H1 (cell line): ENCODE data around the gene DIP2C. TPM values are rescaled to one million over a fixed set of nuclear protein-coding genes. Genes with fewer than 3 reads are reported as not detected.

Experiments used
- CTCF ChIA-PET: fragments of 300-600 bp; sonication (Branson Sonifier 250); formaldehyde crosslinking; loops from one replicate; lab custom pipeline; 2021; ENCODE audit not compliant: partially characterized antibody; lab: Charles Lee
- POLR2A ChIA-PET: fragments of 300-600 bp; sonication (Branson Sonifier 250); formaldehyde crosslinking; loops from one replicate; lab custom pipeline; 2021; ENCODE audit warnings: inconsistent platforms; ENCODE audit not compliant: partially characterized antibody; lab: Charles Lee
- DNase-seq, 2 experiments: peaks; one replicate each; pipeline versions ENCODE4 v3.0.0 to v3.0.0-alpha.2; 2010 to 2022; ENCODE audit warnings: low spot score in 2 of 2, low read depth in 1 of 2, mixed read lengths in 1 of 2
- FAIRE-seq: peaks from 2 replicates; lab custom pipeline; 2011; peaks lifted over from hg19 to GRCh38; lab: Jason Lieb, UNC
- H2AFZ ChIP-seq: 2 replicates; pipeline ENCODE4 v1.8.1; 2012; ENCODE audit warnings: low read length, inconsistent platforms
- H2AK5ac ChIP-seq: 2 replicates; pipeline ENCODE4 v1.6.1; 2013; ENCODE audit warnings: low read depth, low read length
- H2BK120ac ChIP-seq: replicated peaks from 2 replicates; pipeline ENCODE3; 2013; ENCODE audit warnings: low read depth, low read length, inconsistent platforms
- H2BK12ac ChIP-seq: 2 replicates; pipeline ENCODE4 v1.6.1; 2013; ENCODE audit warnings: low read depth, low read length
- H2BK15ac ChIP-seq: 2 replicates; pipeline ENCODE4 v1.6.1; 2013; ENCODE audit warnings: low read length
- H2BK20ac ChIP-seq: 2 replicates; pipeline ENCODE4 v1.6.1; 2013; ENCODE audit warnings: low read length
- H2BK5ac ChIP-seq: 2 replicates; pipeline ENCODE4 v1.6.1; 2013; ENCODE audit warnings: low read depth, low read length
- H3K14ac ChIP-seq: 2 replicates; pipeline ENCODE4 v1.6.1; 2013; ENCODE audit warnings: inconsistent platforms; ENCODE audit not compliant: insufficient read length
- H3K18ac ChIP-seq: 2 replicates; pipeline ENCODE4 v1.6.1; 2013; ENCODE audit warnings: low read length; ENCODE audit errors: extremely low read depth
- H3K23ac ChIP-seq: 2 replicates; pipeline ENCODE4 v1.6.1; 2013; ENCODE audit warnings: inconsistent platforms; ENCODE audit not compliant: insufficient read length
- H3K23me2 ChIP-seq: 2 replicates; pipeline ENCODE4 v1.6.1; 2013; ENCODE audit warnings: low read depth, low read length
- H3K27ac ChIP-seq: 2 replicates; pipeline ENCODE4 v1.6.1; 2011; ENCODE audit warnings: low read depth, low read length, inconsistent platforms
- H3K27me3 ChIP-seq, 4 experiments: replicated peaks in 1 of 4; 1 replicate in 1 of 4; 2 replicates in 3 of 4; pipeline versions ENCODE4 v1.6.1 to v1.8.1; 2011 to 2013; ENCODE audit warnings: low read length in 3 of 4, mild to moderate bottlenecking in 3 of 4, inconsistent platforms in 2 of 4, mixed read lengths in 2 of 4, moderate library complexity in 1 of 4; ENCODE audit not compliant: control insufficient read depth in 3 of 4, insufficient read depth in 3 of 4; ENCODE audit errors: extremely low read depth in 1 of 4
- H3K36me3 ChIP-seq, 4 experiments: 2 replicates each; pipeline versions ENCODE4 v1.6.1 to v1.8.1; 2011 to 2013; ENCODE audit warnings: mild to moderate bottlenecking in 4 of 4, low read length in 3 of 4, moderate library complexity in 2 of 4, control low read depth in 1 of 4, inconsistent platforms in 1 of 4; ENCODE audit not compliant: insufficient read depth in 4 of 4, control insufficient read depth in 2 of 4
- H3K4ac ChIP-seq: replicated peaks from 2 replicates; pipeline ENCODE3; 2013; ENCODE audit warnings: low read length, low read depth, mixed read lengths, inconsistent platforms; ENCODE audit not compliant: insufficient read length
- H3K4me1 ChIP-seq, 4 experiments: replicated peaks in 1 of 4; 1 replicate in 1 of 4; 2 replicates in 3 of 4; pipeline versions ENCODE4 v1.6.1 to v1.8.1; 2011 to 2013; ENCODE audit warnings: low read length in 3 of 4, inconsistent platforms in 2 of 4, mixed read lengths in 1 of 4; ENCODE audit not compliant: insufficient read depth in 4 of 4, control insufficient read depth in 3 of 4
- H3K4me2 ChIP-seq, 2 experiments: 2 replicates each; pipeline versions ENCODE4 v1.6.1 to v1.8.1; 2011 to 2013; ENCODE audit warnings: low read depth in 2 of 2, low read length in 2 of 2, control low read depth in 1 of 2, inconsistent platforms in 1 of 2, mild to moderate bottlenecking in 1 of 2; ENCODE audit not compliant: insufficient read depth in 1 of 2
- H3K4me3 ChIP-seq, 4 experiments: fragments of 200-600, 300-600 bp in 1 of 4; sonication (generic), shearing (Covaris generic), sonication (Bioruptor Twin) in 1 of 4; 2 replicates each; pipeline versions ENCODE4 v1.5.1 to v1.8.1; 2011 to 2016; ENCODE audit warnings: low read length in 4 of 4, low read depth in 3 of 4, control low read depth in 2 of 4, inconsistent platforms in 2 of 4, mild to moderate bottlenecking in 2 of 4, mixed read lengths in 1 of 4, moderate library complexity in 1 of 4; ENCODE audit not compliant: insufficient read depth in 2 of 4; ENCODE audit errors: extremely low read depth in 1 of 4
- H3K56ac ChIP-seq: replicated peaks from 2 replicates; pipeline ENCODE3; 2013; ENCODE audit warnings: low read depth, mild to moderate bottlenecking, mixed read lengths, low read length, inconsistent platforms; ENCODE audit not compliant: insufficient read length
- H3K79me1 ChIP-seq: 2 replicates; pipeline ENCODE4 v1.6.1; 2013; ENCODE audit warnings: low read depth, low read length, control low read depth
- H3K79me2 ChIP-seq, 2 experiments: 2 replicates each; pipeline versions ENCODE4 v1.6.1 to v1.8.1; 2012 to 2013; ENCODE audit warnings: low read length in 2 of 2, mild to moderate bottlenecking in 2 of 2, inconsistent platforms in 1 of 2; ENCODE audit not compliant: insufficient read depth in 2 of 2, control insufficient read depth in 1 of 2
- H3K9ac ChIP-seq, 4 experiments: replicated peaks in 1 of 4; 1 replicate in 1 of 4; 2 replicates in 3 of 4; pipeline versions ENCODE4 v1.6.1 to v1.8.1; 2011 to 2013; ENCODE audit warnings: low read depth in 3 of 4, low read length in 3 of 4, control low read depth in 2 of 4, mild to moderate bottlenecking in 2 of 4, moderate library complexity in 2 of 4, inconsistent platforms in 1 of 4; ENCODE audit errors: extremely low read depth in 1 of 4
- H3K9me3 ChIP-seq, 2 experiments: 2 replicates each; pipeline versions ENCODE4 v1.6.1 to v1.8.1; 2012 to 2013; ENCODE audit warnings: mild to moderate bottlenecking in 2 of 2, moderate library complexity in 2 of 2, control low read depth in 1 of 2, inconsistent platforms in 1 of 2, low read depth in 1 of 2, low read length in 1 of 2, mixed read lengths in 1 of 2; ENCODE audit not compliant: insufficient read depth in 2 of 2
- H4K20me1 ChIP-seq, 2 experiments: replicated peaks in 1 of 2; 2 replicates each; pipeline versions ENCODE3 to v1.8.1; 2011 to 2013; ENCODE audit warnings: inconsistent platforms in 2 of 2, low read length in 2 of 2, mild to moderate bottlenecking in 1 of 2; ENCODE audit not compliant: insufficient read depth in 2 of 2, control insufficient read depth in 1 of 2
- H4K5ac ChIP-seq: 2 replicates; pipeline ENCODE4 v1.6.1; 2013; ENCODE audit warnings: low read length, low read depth, mixed read lengths, inconsistent platforms; ENCODE audit not compliant: insufficient read length
- H4K8ac ChIP-seq: 2 replicates; pipeline ENCODE4 v1.8.0; 2013; ENCODE audit warnings: mild to moderate bottlenecking, moderate library complexity, low read length, inconsistent platforms; ENCODE audit not compliant: insufficient read depth; ENCODE audit errors: extremely low read depth
- H4K91ac ChIP-seq: replicated peaks from 2 replicates; pipeline ENCODE3; 2013; ENCODE audit warnings: low read length, mixed read lengths, inconsistent platforms; ENCODE audit not compliant: insufficient read length
- EGR1 ChIP-seq: IDR thresholded peaks from 2 replicates; pipeline ENCODE4 v1.6.1; 2011; ENCODE audit warnings: low read depth, low read length, borderline replicate concordance
- EP300 ChIP-seq, 2 experiments: IDR thresholded peaks; 1 replicate in 1 of 2; 2 replicates in 1 of 2; pipeline ENCODE4 v1.6.1; 2011 to 2012; ENCODE audit warnings: low read depth in 2 of 2, low read length in 2 of 2, mild to moderate bottlenecking in 2 of 2, borderline replicate concordance in 1 of 2, inconsistent platforms in 1 of 2, moderate library complexity in 1 of 2
- MAFK ChIP-seq: IDR thresholded peaks from 2 replicates; pipeline ENCODE4 v1.6.1; 2012; ENCODE audit warnings: low read depth, mild to moderate bottlenecking, improper control_type of control experiment, low read length
- RAD21 ChIP-seq, 2 experiments: IDR thresholded peaks in 1 of 2; conservative IDR thresholded peaks in 1 of 2; 2 replicates each; pipeline ENCODE4 v1.6.1; 2011; ENCODE audit warnings: low read depth in 2 of 2, low read length in 2 of 2, improper control_type of control experiment in 1 of 2, inconsistent platforms in 1 of 2, mild to moderate bottlenecking in 1 of 2, moderate library complexity in 1 of 2
- ZNF274 ChIP-seq: IDR thresholded peaks from 2 replicates; pipeline ENCODE4 v1.7.0; 2012; ENCODE audit warnings: low read length, borderline replicate concordance; ENCODE audit errors: extremely low read depth
- WGBS, 2 experiments: shearing (Covaris generic) in 1 of 2; methylation state at CpG; one replicate each; pipeline versions ENCODE4 v1.1.6 to v1.1.7; 2013 to 2015; ENCODE audit warnings: low lambda C conversion rate in 2 of 2, mixed read lengths in 2 of 2, inconsistent platforms in 1 of 2, low coverage in 1 of 2, missing lambda C conversion rate in 1 of 2; ENCODE audit not compliant: insufficient replicate concordance in 2 of 2, insufficient coverage in 1 of 2, insufficient read length in 1 of 2; ENCODE audit errors: extremely low coverage in 1 of 2, missing lambda C conversion rate in 1 of 2; 5-methylcytosine and 5-hydroxymethylcytosine counted together
- polyA plus RNA-seq, 7 experiments: library from polyadenylated mRNA; depleted of rRNA in 3 of 7; stranded (reverse) in 5 of 7; unstranded in 2 of 7; fragments of >200 nt in 5 of 7; fragments of 200-250 nt in 2 of 7; gene quantifications; 1 replicate in 5 of 7; 2 replicates in 1 of 7; 4 replicates in 1 of 7; pipeline versions ENCODE4 v1.2.1 to v1.2.3, GENCODE V29; 2011 to 2013; ENCODE audit warnings: missing spikeins in 2 of 7, mixed read lengths in 2 of 7
- total RNA-seq: library from RNA; stranded (reverse); fragmentation: NEBNext Ultra II Directional; extraction: Animal tissue kit (Norgen Biotek cat#: 25700); gene quantifications from 2 replicates; pipeline ENCODE4 v1.2.1, GENCODE V29; 2021
- TF ChIP-seq, protein P1 (sequence below), 3 experiments: IDR thresholded peaks; 1 replicate in 2 of 3; 2 replicates in 1 of 3; pipeline versions ENCODE4 v1.5.1 to v1.6.1; 2011; ENCODE audit warnings: low read length in 3 of 3, mild to moderate bottlenecking in 3 of 3, inconsistent platforms in 2 of 3, low read depth in 1 of 3, moderate library complexity in 1 of 3; ENCODE audit not compliant: insufficient read depth in 1 of 3; ENCODE audit errors: control extremely low read depth in 1 of 3

Gene DIP2C
- total and polyA plus RNA-seq, 2 of the 8 experiments (the other 6 are each of a cell fraction or from before 2014, with no cell fraction given): 3.8 to 9.3 TPM

DNA sequence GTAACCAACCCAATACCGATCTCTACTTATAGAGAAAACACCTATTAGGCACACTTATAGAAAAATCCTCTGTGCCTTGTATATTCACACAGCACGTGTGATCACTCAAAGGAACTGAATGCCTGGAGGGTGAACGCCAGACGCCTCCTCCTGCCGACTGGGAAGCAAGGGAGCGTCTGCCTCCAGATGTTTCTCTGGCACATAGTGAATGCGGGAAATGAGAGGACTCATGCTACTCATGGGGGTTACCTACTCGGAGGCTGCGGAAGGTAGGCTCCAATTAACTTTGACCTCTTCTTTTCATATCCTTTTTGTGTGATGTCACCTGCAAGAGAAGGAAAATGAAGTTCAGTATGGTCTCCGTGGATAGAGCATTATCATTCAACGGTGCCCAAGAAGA lies 203.3 kb downstream of the DIP2C start:
- Histone ChIP-seq H3K27me3 (no peaks in the 10 kb centered on the region; a peak in 2 of 7 replicates), H3K79me2 (no peaks in the 10 kb centered on the region), H4K8ac (no peak overlapping the region), H3K4me1 (peaks cover 6 to 23% (median 9%) of the 10 kb centered on the region in 4 experiments; a peak in 6 of 7 replicates), H3K9me3 (no peaks in the 10 kb centered on the region), H4K20me1 (peaks cover 3 to 14% of the 10 kb centered on the region in 2 experiments), H3K56ac (no peak overlapping the region), H3K23ac (no peak overlapping the region), H2BK12ac (no peak overlapping the region), H2BK5ac (no peak overlapping the region), H3K23me2 (no peaks in the 10 kb centered on the region; the same call in 1 of the 2 replicates), H3K4me3 (no peak overlapping the region), H2AFZ (no peak overlapping the region), H3K14ac (no peak overlapping the region), H4K91ac (no peak overlapping the region), H3K79me1 (peaks cover 3% of the 10 kb centered on the region; the same call in 1 of the 2 replicates), H3K4ac (no peak overlapping the region), H2AK5ac (no peak overlapping the region), H3K9ac (no peak overlapping the region), H2BK120ac (no peak overlapping the region), H2BK20ac (no peak overlapping the region), H3K4me2 (no peak overlapping the region), H4K5ac (no peak overlapping the region), H2BK15ac (no peak overlapping the region), H3K36me3 (no peaks in the 10 kb centered on the region), H3K18ac (no peak overlapping the region), H3K27ac (no peak overlapping the region)
- ChIA-PET CTCF (no interaction called here), POLR2A (no interaction called here)
- DNase-seq (peak in 1 of 2 experiments; percentile 35), FAIRE-seq (no peak)
- TF ChIP-seq EGR1: no peak
- no peak for TF ChIP-seq RAD21 (IDR thresholded peaks at IDR 0.05 in 1 of 2, conservative IDR thresholded peaks at IDR 0.05 in 1 of 2; ENCODE audit: low read depth in 2 of 2, low read length in 2 of 2)
- TF ChIP-seq ZNF274: no peak
- no peak for TF ChIP-seq MAFK
- TF ChIP-seq EP300 (IDR thresholded peaks at IDR 0.05; ENCODE audit: borderline replicate concordance in 1 of 2, low read depth in 2 of 2, low read length in 2 of 2): no peak
- TF ChIP-seq, protein P1, sequence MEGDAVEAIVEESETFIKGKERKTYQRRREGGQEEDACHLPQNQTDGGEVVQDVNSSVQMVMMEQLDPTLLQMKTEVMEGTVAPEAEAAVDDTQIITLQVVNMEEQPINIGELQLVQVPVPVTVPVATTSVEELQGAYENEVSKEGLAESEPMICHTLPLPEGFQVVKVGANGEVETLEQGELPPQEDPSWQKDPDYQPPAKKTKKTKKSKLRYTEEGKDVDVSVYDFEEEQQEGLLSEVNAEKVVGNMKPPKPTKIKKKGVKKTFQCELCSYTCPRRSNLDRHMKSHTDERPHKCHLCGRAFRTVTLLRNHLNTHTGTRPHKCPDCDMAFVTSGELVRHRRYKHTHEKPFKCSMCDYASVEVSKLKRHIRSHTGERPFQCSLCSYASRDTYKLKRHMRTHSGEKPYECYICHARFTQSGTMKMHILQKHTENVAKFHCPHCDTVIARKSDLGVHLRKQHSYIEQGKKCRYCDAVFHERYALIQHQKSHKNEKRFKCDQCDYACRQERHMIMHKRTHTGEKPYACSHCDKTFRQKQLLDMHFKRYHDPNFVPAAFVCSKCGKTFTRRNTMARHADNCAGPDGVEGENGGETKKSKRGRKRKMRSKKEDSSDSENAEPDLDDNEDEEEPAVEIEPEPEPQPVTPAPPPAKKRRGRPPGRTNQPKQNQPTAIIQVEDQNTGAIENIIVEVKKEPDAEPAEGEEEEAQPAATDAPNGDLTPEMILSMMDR (IDR thresholded peaks at IDR 0.05; ENCODE audit: control extremely low read depth in 1 of 3, insufficient read depth in 1 of 3, low read depth in 1 of 3, low read length in 3 of 3): no peak
- 72% methylated on average over 11 of the region's 11 CpGs; no CpG with 5 or more reads in 1 of the 2 experiments for WGBS, 2 experiments
